Osteocyte (in vitro differentiated cells): Measurements from ENCODE around the gene LGALS8. TPM values are rescaled to one million over a fixed set of nuclear protein-coding genes. Genes with fewer than 3 reads are reported as not detected.
"Not testable (repeated sequence)": the region's sequence is repeated elsewhere in the genome, so short reads cannot be mapped to it uniquely, and the experiment has no call there.

Experiments used
- DNase-seq: peaks from one replicate; pipeline ENCODE4 v3.0.0; 2021; ENCODE audit warnings: mixed read lengths; ENCODE audit not compliant: unreplicated experiment; ENCODE audit errors: extremely low spot score
- H3K27ac Mint-ChIP-seq: one replicate; pipeline ENCODE4 v1.8.0; 2021; ENCODE audit warnings: mild to moderate bottlenecking, mixed read lengths; ENCODE audit not compliant: unreplicated experiment
- H3K27me3 Mint-ChIP-seq: one replicate; pipeline ENCODE4 v1.8.0; 2021; ENCODE audit warnings: mixed read lengths; ENCODE audit not compliant: unreplicated experiment
- H3K36me3 Mint-ChIP-seq: one replicate; pipeline ENCODE4 v1.8.0; 2021; ENCODE audit warnings: mixed read lengths; ENCODE audit not compliant: unreplicated experiment
- H3K4me1 Mint-ChIP-seq: one replicate; pipeline ENCODE4 v1.8.0; 2021; ENCODE audit warnings: mixed read lengths; ENCODE audit not compliant: unreplicated experiment
- H3K4me3 Mint-ChIP-seq: one replicate; pipeline ENCODE4 v1.8.0; 2021; ENCODE audit warnings: mild to moderate bottlenecking, moderate library complexity, mixed read lengths; ENCODE audit not compliant: unreplicated experiment
- H3K9me3 Mint-ChIP-seq: one replicate; pipeline ENCODE4 v1.8.0; 2021; ENCODE audit warnings: mixed read lengths; ENCODE audit not compliant: unreplicated experiment
- CTCF ChIP-seq: fragments of 200-600 bp; sonication (generic); IDR thresholded peaks from 2 replicates; pipeline ENCODE4 v1.5.0; 2021; ENCODE audit warnings: antibody characterized with exemption, mild to moderate bottlenecking, moderate library complexity
- total RNA-seq: library from RNA; stranded (reverse); gene quantifications from 2 replicates; pipeline ENCODE4 v1.2.1, GENCODE V29; 2021

The LGALS8 gene
- total RNA-seq, 1 donor from 2014 or later: 32.4 TPM

- no peak for DNase-seq
- Mint-ChIP-seq H3K27me3 (no peaks in the 10 kb centered on the region), H3K4me1 (no peaks in the 10 kb centered on the region), H3K36me3 (peaks cover 57% of the 10 kb centered on the region), H3K4me3 (no peak overlapping the region), H3K27ac (no peak overlapping the region), H3K9me3 (no peaks in the 10 kb centered on the region)
- TF ChIP-seq CTCF: no peak
These were observed 41.7 kb downstream of the LGALS8 start for GRCh38 chr1:236565530-236565929.

GRCh38 chr1:236568285-236568894 lies 44.6 kb downstream of the LGALS8 start:
- DNase-seq: no peak
- H3K9me3 Mint-ChIP-seq: no peaks in the 10 kb centered on the region
- TF ChIP-seq CTCF: no peak
- peaks cover 58% of the 10 kb centered on the region for H3K36me3 Mint-ChIP-seq
- H3K4me3 Mint-ChIP-seq: no peak overlapping the region
- no peaks in the 10 kb centered on the region for H3K27me3 Mint-ChIP-seq
- no peak overlapping the region for H3K27ac Mint-ChIP-seq
- no peaks in the 10 kb centered on the region for H3K4me1 Mint-ChIP-seq

- no peaks in the 10 kb centered on the region for H3K4me1 Mint-ChIP-seq
- H3K27me3 Mint-ChIP-seq: no peaks in the 10 kb centered on the region
- TF ChIP-seq CTCF: no peak
- no peak for DNase-seq
- no peak overlapping the region for H3K4me3 Mint-ChIP-seq
- H3K36me3 Mint-ChIP-seq: peaks cover 47% of the 10 kb centered on the region
- no peaks in the 10 kb centered on the region for H3K9me3 Mint-ChIP-seq
- H3K27ac Mint-ChIP-seq: no peak overlapping the region
These were observed 51.7 kb downstream of the LGALS8 start for GRCh38 chr1:236575523-236575922.

- H3K4me3 Mint-ChIP-seq: no peak overlapping the region
- H3K36me3 Mint-ChIP-seq: peaks cover 43% of the 10 kb centered on the region
- H3K27me3 Mint-ChIP-seq: no peaks in the 10 kb centered on the region
- no peaks in the 10 kb centered on the region for H3K9me3 Mint-ChIP-seq
- no peak for TF ChIP-seq CTCF
- DNase-seq: no peak
- H3K4me1 Mint-ChIP-seq: no peaks in the 10 kb centered on the region
- H3K27ac Mint-ChIP-seq: no peak overlapping the region
These were observed 52.2 kb downstream of the LGALS8 start for GRCh38 chr1:236576004-236576403.

GRCh38 chr1:236577041-236577440 lies 53.3 kb downstream of the LGALS8 start:
- not testable (repeated sequence) for H3K27ac Mint-ChIP-seq, H3K27me3 Mint-ChIP-seq, DNase-seq, H3K4me3 Mint-ChIP-seq, H3K9me3 Mint-ChIP-seq, H3K4me1 Mint-ChIP-seq
- peaks cover 48% of the 10 kb centered on the region for H3K36me3 Mint-ChIP-seq

- no peaks in the 10 kb centered on the region for H3K27me3 Mint-ChIP-seq
- no peak overlapping the region for H3K4me3 Mint-ChIP-seq
- H3K9me3 Mint-ChIP-seq: no peaks in the 10 kb centered on the region
- no peak for TF ChIP-seq CTCF
- H3K4me1 Mint-ChIP-seq: no peaks in the 10 kb centered on the region
- H3K36me3 Mint-ChIP-seq: peaks cover 48% of the 10 kb centered on the region
- no peak overlapping the region for H3K27ac Mint-ChIP-seq
- no peak for DNase-seq
These were observed 54.9 kb downstream of the LGALS8 start for GRCh38 chr1:236578661-236579060.

- H3K4me3 Mint-ChIP-seq, H3K27ac Mint-ChIP-seq, H3K27me3 Mint-ChIP-seq, H3K4me1 Mint-ChIP-seq, H3K9me3 Mint-ChIP-seq, DNase-seq: not testable (repeated sequence)
- peaks cover 51% of the 10 kb centered on the region for H3K36me3 Mint-ChIP-seq
These were observed 56.6 kb downstream of the LGALS8 start for GRCh38 chr1:236580404-236580803.
